Stimulated activated CD4-positive, alpha-beta T cell treated with anti-CD3 and anti-CD28 coated beads, Interleukin-4, amount 100 ng/mL, for 1 hour (primary cell): ENCODE data around the gene IGDCC3.

Experiments
- DNase-seq: peaks from one replicate; pipeline ENCODE4 v3.0.0-alpha.2; 2020

IGDCC3 gene

DNA sequence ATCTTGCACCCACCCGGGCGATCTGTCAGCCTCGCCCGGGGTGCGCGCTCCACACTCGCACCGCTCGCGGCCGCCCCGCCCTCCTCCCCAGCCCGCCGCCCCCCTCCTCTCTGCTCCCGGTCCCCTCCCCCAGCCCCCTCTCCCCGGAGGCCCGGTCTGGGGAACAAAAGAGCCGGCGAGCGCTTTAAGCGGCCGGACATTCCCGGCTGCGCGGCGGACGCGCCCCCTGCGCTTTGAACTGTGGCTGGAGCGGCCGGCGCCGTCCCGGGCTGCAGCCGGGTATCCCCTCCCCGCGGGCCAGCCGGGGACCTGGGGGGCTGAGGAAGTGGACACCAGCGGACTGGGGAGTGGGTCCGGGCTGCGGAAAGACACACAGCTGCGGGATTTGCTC is at the start of gene IGDCC3:
IGDCC3 (minus strand) TSS at position 27 of the 391 bp plus-strand sequence. CDS start 214 bp downstream, outside the sequence.
- no peak for DNase-seq

DNA sequence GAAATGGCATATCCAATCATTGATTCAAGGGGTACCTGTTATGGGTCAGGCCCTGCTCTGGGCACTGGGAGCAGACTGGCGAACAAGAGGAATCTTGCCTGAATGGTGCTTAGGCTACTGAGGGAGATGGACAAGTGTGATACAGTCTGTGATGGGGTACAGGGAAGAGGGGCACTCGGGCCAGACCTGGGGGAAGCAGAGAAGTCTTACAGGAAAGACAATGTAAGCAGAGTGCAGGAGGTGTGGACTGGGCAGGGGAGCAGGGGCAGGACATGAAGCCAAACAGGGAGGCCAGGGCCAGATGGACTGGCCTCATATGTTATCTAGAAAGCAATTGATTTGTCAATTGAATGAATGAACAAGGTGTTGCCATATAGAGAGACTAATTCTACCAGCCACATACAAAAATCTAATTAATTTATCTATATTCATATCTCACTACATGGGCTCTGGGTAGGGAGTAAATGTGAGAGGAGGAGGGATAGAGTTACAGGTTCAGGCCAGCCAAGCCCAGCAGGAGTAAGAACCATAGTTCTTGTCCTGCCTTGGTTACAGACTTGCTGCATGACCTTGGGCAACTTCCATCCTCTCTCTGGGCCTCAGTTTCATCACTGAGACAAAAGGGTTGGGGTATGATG is 48.5 kb upstream of the IGDCC3 start:
- no peak for DNase-seq

DNA sequence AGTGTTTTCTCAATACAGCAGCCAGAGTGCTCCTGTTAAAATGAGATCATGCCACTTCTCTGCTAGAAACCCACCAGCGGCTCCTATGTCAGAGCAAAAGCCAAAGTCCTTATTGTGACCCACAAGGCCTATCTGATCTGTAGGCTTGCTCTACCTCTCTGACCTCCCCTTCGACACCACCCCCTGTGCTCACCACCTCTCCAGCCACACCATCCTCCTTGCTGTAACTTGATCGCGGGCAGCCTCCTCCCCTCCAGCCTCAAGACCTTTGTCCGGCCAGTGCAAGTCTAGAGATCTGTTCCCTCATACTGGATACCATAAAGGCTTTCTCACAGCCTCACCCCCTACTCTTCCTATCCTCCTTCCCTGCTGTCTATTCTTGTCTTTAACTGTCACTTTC is 46.9 kb upstream of the IGDCC3 start:
- DNase-seq = no peak

DNA sequence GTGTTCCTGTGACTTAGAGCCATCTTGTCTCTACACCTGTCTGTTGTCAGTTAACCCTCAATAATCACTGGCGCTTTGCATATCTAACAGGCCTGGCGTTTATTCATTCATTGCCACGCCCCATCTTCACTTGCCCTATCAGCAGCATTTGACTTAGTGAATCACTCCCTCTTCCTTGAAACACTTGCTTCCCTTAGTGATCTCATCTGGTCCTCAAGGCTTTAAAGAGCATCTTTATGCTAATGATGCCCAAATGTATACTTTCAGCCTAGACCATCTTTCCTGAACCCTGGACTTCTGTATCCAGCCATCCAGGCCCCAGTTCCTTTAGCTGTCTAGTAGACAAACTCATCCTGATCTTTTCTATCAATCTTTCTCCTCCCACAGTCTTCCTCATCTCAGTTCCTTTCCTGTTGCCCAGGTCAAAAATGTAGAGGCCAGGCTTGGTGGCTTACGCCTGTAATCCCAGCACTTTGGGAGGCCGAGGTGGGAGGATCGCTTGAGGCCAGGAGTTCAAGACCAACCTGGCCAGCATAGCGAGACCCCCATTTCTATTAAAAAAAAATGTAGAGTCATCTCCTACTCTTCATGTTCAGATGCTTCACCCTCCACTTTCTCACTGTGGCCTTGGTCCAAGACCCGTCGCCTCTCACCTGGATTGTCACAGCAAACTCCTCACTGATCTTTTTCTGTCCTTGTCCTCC is 46.3 kb upstream of the IGDCC3 start:
- DNase-seq = no peak

DNA sequence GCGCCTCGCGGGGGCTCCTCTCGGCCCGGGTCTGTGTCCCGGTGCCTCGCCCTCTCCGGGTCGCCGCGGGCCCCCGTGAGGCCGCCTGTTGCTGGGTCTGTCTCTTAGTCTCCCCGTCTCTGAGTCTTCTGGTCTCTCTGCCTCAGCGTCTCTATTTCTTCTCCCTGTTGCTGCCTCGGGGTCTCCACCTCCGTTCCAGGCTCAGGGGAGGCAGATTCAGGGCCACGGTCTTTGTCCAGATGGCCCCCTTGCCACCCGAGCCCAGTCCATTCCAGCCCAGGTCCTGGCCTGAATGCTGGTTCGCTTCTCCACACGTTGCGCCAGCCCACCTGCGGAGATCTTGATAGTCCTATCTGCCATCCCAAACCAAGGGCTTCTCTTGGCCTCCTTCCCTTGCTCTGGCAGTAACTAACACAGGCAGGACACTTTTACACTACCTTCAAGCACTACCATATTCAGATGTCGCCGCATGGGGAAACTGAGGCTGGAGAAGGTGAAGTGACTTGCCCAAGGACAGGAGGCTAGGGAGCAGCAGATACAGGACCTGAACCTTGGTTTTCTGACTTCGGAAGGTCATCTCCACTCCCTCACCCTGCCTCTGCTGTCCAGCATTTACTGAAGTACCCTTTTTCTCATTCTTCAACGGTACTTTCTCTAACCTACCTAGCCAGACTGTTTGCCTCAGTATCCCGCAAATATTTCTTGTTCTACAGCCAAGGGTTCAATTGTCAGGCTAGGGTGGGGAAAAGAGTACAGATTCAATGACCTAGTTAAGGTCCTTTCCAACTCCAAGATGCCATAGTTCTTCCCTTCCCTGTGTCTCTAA is 45.6 kb upstream of the IGDCC3 start:
- DNase-seq = no peak

DNA sequence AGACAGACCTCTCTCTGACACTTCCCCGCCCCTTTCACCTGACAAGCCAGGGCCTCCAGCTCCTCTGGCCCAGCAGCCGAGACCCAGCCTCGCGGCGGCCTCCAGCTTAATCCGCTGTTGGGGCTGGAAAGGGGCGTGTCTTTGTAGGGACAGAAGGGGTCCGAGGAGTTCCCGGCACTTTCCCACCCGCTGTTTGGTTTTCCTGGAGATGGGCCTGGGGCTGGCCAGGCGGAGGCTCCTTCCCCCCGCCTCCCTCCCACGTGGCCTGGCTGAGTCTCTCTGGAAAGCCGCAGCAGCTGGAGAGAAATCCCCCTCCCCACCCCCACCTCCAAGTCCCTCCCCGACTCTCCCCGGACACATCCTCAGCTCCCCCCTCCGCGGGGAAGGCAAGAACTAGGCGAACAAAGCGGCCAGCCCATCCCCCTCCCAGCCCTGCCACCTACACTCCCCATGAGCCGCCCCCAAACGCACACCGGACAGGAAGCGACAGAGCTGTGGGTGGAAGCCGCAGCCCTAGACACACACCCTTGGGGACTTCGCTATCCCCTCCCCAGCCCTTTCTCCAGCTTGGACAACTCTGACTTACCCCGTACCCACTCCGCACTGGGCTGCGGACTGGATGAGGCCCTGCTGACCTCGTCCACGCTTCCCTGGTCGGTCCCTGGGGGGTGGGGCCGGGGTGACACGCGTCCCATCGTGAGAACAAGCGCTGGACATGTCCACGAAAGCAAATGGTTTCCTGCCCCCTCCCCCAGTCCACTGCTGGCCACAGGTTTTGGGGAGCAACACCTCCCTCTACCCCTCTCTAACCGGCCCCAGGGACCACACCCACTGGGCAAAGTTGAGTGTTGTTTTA is 43.8 kb upstream of the IGDCC3 start:
- DNase-seq = no peak

DNA sequence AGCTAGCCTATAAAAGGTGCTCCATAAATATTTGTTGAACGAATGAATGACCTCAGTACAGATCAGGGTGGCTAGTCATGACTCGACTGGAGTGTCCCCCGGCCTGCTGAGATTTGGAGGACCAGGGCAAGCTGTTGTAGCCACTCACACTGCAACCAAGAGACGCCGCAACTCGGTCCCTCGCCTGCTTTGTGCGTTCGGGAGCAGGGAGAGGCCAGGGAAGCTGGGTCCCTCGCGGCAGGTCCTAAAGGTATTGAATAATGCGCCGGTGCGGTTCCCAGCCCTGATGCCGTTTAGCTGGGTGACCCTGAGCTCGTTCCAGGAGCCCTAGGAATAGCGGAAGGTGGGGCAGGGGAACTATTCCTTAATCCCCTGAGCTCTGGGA is 43.2 kb upstream of the IGDCC3 start:
- DNase-seq = no peak

DNA sequence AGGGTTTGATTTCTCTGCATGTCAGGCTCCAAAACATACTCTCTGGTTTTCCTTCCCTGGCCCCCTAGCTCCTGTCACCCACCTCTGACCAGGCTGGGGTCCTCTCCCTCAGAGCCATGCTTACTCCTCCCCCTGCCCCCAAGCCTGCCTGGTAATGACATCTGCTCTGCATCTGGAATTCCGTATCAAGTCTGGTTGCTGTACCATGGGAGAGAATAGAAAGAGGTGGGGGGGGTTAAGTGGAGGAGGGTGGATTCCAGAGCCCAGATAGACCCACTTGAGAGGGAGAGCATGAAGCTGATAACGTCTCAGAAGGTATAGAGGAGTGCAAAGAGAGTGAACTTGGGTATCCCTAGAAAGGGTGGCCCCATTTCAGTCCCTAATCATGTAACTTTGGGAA is 40.8 kb upstream of the IGDCC3 start:
- DNase-seq = no peak

DNA sequence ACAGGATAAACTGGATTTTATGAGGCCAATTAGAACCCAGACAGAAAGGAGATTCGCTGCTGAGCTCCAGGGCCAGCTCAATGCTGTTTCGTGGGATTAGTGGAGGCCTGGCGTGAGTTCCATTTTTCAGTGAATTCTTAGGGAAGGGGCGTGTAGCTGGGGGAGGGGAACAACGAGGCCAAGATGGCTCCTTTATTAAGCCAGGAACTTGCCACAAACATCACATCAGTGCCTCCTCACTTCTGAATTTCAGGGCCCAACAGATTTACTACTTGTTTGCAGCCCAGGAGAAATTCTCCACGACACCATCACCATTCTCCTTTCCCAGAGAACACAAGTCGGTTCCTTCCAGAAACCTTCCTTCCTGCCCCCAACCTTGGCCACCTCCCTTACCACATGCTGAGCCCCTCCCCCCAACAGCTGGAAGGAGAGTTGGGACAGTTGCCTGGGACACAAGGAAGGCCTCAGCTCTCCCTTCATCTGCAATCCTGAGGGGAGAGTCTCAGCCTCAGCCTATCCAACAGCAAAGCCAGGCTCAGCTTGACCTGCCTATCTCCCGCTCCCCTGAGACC is 39.1 kb upstream of the IGDCC3 start:
- no peak for DNase-seq

DNA sequence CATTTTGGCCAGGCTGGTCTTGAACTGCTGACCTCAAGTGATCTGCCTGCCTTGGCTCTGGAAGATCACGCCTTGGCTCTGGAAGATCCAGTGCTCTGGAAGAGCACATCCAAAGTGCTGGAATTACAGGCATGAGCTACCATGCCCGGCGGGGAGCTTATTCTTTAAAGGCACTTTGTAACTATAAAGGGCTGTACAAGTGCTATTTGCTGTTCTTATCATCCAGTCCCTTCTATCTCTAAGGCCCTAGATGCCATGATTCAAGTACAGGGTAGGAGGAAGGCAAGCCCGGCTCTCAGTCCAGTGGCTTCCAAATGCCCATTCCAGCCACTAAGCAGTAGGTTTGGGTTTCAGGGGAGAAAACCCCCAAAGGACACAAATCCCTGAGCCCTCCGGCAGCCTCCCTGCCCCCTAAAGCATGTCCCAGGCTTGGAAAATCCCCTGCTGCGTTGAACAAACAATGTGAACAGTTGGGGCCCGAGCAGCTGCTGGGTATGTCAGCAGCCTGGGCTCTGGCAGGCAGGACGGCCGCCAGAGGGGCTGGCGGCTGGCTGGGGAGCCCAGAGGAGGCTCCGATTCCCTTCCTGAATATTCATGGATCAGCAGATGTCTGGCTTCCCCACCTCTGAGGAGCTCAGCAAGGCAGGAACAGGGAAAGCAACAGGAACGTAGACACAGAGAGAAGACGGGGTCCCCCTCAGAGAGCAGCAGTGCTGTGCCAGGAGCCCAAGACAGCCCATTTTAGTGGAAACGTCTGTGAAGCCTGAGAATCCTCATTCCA is 37.2 kb upstream of the IGDCC3 start:
- DNase-seq = no peak

DNA sequence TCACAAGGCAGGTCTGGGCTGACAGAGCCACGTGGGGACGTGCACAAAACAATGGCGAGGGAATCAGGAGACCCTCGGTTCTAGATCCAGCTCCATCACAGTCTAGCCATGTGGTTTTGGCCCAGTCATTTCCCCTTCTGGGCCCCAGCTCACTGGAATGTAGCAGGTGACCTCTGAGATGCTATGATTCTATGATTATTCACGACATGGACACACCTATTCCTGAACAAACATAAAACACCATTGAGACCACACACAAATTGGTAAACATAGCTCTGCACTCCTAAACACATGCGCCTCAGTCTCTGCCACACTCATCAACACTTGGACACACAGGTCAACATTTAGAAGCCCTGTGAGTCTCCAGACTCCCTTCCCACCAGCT is 36.0 kb upstream of the IGDCC3 start:
- DNase-seq = no peak

DNA sequence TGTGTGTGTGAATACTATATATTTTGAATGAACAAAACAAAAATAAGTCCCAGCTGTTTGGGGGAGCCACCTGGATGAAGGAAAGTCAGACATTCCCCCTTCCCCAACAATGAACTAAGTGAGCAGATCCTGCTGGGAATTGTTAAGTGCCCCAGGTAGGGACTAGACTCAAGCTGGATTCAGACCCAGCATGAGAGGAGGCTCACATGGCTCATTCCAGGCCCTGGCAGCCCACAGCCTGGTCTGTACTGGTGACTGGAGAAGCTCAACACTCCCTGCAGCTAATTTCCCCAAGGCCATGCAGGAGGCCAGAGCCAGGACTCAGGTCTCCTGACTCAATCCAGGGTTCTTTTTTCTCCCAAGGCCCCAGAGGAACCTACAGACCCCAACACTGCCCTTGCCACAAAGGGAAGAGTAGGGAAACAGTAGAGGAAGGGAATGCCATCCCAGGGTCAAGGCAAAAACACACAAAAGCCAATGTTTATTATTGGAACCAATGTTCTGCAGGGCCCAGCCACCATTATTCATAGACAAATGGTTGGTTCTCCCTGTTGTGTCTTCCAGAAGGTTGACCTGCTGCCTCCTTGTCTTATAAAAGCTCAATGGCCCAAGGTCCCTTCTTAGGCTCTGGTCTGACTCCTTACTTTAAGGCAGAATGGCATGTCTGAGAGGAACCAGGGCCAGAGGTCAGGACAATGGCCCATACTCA is 35.4 kb upstream of the IGDCC3 start:
- DNase-seq = no peak

DNA sequence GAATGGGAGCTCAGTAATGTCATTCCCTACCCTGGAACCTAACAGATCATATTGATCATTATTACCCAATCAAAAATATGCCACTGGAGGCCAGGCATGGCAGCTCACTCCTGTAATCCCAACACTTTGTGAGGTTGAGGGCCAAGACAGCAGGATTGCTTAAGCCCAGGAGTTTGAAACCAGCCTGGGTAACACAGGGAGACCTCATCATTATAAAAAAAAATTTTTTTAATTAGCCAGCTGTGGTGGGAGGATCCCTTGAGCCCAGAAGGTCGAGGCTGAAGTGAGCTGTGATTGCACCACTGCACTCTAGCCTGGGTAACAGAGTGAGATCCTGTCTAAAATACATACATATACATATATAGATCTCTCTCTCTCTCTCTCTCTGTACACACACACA is 34.8 kb upstream of the IGDCC3 start:
- DNase-seq = no peak

DNA sequence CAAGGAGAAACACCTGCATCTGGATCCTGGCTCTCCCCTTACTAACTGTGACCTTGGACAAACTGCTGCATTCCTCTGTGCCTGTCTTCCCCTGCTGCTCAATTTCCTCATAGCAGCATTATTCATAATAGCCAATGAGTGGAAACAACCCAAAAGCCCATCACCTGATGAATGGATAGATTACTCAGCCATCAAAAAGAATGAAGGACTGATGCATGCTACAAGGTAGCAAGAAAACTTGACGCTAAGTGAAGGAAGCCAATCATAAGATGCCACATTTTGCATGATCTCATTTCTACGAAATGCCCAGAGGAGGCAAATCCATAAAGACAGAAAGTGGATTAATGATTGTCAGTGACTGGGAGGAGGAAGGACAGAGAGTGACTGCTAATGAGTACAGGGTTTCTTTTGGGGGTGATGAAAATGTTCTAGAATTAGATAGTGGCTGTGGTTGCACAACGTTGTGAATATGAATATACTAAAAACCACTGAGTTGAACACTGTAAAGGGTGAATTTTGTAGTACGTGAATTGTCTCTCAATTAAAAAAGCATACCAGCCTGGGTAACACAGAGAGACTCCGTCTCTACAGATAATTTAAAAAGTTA is 33.8 kb upstream of the IGDCC3 start:
- DNase-seq = no peak

DNA sequence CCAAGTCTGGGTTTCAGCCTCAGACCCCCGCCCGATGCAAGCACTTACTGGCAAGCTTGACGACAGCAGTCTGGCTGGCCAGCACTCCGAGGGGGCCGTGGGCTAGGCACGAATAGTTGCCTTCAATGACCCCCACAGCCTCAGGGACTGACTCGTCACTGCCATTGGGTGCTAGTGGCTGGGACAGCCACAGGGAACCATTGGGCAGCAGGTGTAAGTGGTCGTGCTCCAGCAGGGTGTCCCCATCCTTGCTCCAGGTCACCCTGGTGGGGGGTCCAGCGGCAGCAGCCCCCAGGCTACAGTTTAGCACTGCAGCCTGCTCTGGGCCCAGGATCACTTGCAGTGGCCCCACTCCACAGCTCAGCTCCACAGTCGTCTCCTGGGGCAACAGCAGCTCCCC is 33.2 kb upstream of the IGDCC3 start:
- DNase-seq = no peak

DNA sequence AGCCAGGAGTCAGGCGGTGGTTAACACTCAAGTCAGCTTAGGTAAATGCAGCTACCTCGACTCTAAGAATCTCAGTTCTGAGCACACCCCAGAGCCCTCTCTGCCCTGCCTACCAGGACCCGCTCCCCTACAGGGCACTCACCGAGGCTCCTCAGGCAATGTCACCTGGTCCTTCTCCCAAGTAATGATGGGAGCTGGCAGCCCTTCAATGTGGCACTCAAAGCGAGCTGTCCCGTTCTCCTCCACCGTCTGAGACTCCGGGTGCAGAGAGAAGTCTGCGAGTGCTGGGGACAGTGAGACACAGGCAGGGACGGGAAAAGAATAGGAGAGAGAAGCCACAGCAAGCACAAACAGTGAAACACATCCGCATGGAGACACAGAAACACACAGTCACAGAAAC is 32.2 kb upstream of the IGDCC3 start:
- no peak for DNase-seq

DNA sequence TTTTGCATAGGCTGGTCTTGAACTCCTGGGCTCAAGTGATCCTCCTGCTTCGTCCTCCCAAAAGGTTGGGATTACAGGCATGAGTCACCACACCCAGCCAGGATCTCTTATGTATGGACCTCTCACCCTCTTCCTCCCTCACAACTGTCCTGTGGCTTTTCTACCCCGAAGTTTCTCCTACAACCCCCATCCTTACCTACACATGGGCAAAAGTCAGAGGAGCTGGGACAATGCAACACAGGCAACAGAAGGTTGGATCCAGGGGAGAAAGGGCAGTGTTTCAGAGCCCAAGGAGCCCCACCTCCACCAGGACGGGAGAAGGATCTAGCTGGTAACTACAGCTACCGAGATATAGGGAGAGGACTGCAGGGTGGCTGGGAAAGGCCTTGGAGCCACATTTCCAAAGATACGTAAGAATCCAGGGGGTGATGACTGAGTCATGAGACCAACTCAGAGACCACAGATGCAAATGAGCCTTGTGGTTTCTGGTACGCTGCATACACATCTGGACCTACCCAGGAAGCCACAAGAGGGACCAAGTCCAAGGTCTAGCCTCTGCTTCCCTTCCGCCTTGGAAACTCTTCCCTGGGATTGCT is 31.3 kb upstream of the IGDCC3 start:
- no peak for DNase-seq

DNA sequence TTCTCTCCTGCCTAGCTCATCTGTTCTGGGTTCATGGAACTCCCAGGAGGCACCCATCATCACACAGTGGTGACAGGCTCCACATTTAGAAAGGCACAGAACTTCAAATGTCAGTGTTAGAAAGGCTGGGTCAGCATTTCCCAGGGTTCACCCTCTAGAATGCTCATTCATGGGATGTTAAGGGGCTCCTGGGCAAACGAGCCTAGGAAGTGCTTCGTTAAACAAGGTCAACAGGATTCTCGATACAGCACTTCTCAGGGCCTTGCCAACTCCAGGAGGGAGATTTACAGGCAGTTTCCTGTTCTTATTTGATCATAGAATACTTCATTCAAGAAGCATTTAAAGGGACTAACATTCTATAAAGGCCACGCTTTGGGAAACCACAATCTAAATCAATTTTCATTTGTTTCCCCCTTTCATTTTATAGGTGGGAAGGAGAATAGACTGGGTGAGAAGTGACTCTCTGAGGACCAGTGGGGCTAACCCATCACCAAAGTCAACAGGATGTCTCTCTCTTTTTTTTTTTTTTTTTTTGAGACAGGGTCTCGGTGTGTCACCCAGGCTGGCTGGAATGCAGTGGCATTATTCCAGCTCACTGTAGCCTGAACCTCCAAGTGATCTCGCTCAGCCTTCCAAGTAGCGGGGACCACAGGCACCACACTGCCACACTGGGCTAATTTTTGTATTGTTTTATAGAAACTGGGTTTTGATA is 30.7 kb upstream of the IGDCC3 start:
- DNase-seq = no peak

DNA sequence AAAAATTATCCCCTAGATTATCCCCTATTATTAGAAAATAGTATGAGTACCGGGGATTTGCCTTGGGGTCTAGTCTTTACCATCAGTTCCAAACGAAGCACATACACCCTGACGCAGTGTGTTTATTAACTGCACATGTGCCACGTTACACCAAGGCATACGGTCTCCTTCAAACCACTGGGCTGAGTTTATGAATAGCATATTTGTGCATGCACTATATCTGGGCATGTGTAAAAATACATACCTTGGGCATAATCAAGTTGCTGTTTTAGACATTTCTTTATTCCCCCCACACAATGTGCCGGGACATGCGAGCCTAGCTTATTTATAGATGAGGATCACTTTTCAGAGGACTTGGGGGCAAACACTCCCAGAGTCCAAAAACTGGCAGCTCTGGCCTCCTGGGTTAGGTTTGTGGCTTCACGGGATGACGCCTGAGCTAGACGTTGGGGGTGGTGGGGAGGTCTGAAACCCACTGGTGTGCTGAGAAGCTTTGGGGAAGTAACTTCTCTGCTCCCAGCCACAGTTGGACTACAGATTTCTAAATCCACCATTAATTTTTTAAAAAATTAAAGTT is 28.7 kb upstream of the IGDCC3 start:
- DNase-seq = no peak
